GM12892 (cell line): ENCODE measurements around the gene PALLD.

ENCODE experiments used
- POLR2A ChIP-seq: IDR thresholded peaks from 2 replicates; pipeline ENCODE4 v1.6.1; 2011; ENCODE audit warnings: low read depth, low read length, control low read depth
- POLR2AphosphoS5 ChIP-seq: IDR thresholded peaks from 2 replicates; pipeline ENCODE4 v1.6.1; 2011; ENCODE audit warnings: low read depth, low read length, control low read depth

- TF ChIP-seq POLR2A (no peak), POLR2AphosphoS5 (no peak)
Observed at GRCh38 chr4:168622600-168622999, 125.7 kb downstream of the PALLD start.
